H1 (cell line): ENCODE measurements around the gene DIDO1. TPM values are rescaled to one million over a fixed set of nuclear protein-coding genes. Genes with fewer than 3 reads are reported as not detected.
A peak's percentile ranks its signal among the peaks of the same experiment; 100 is the strongest.

ENCODE experiments used
- CTCF ChIA-PET: fragments of 300-600 bp; sonication (Branson Sonifier 250); formaldehyde crosslinking; loops from one replicate; lab custom pipeline; 2021; ENCODE audit not compliant: partially characterized antibody; lab: Charles Lee
- POLR2A ChIA-PET: fragments of 300-600 bp; sonication (Branson Sonifier 250); formaldehyde crosslinking; loops from one replicate; lab custom pipeline; 2021; ENCODE audit warnings: inconsistent platforms; ENCODE audit not compliant: partially characterized antibody; lab: Charles Lee
- DNase-seq, 2 experiments: peaks; one replicate each; pipeline versions ENCODE4 v3.0.0 to v3.0.0-alpha.2; 2010 to 2022; ENCODE audit warnings: low spot score in 2 of 2, low read depth in 1 of 2, mixed read lengths in 1 of 2
- FAIRE-seq: peaks from 2 replicates; lab custom pipeline; 2011; peaks lifted over from hg19 to GRCh38; lab: Jason Lieb, UNC
- H2AFZ ChIP-seq: 2 replicates; pipeline ENCODE4 v1.8.1; 2012; ENCODE audit warnings: low read length, inconsistent platforms
- H2AK5ac ChIP-seq: 2 replicates; pipeline ENCODE4 v1.6.1; 2013; ENCODE audit warnings: low read depth, low read length
- H2BK120ac ChIP-seq: replicated peaks from 2 replicates; pipeline ENCODE3; 2013; ENCODE audit warnings: low read depth, low read length, inconsistent platforms
- H2BK12ac ChIP-seq: 2 replicates; pipeline ENCODE4 v1.6.1; 2013; ENCODE audit warnings: low read depth, low read length
- H2BK15ac ChIP-seq: 2 replicates; pipeline ENCODE4 v1.6.1; 2013; ENCODE audit warnings: low read length
- H2BK20ac ChIP-seq: 2 replicates; pipeline ENCODE4 v1.6.1; 2013; ENCODE audit warnings: low read length
- H2BK5ac ChIP-seq: 2 replicates; pipeline ENCODE4 v1.6.1; 2013; ENCODE audit warnings: low read depth, low read length
- H3K14ac ChIP-seq: 2 replicates; pipeline ENCODE4 v1.6.1; 2013; ENCODE audit warnings: inconsistent platforms; ENCODE audit not compliant: insufficient read length
- H3K18ac ChIP-seq: 2 replicates; pipeline ENCODE4 v1.6.1; 2013; ENCODE audit warnings: low read length; ENCODE audit errors: extremely low read depth
- H3K23ac ChIP-seq: 2 replicates; pipeline ENCODE4 v1.6.1; 2013; ENCODE audit warnings: inconsistent platforms; ENCODE audit not compliant: insufficient read length
- H3K23me2 ChIP-seq: 2 replicates; pipeline ENCODE4 v1.6.1; 2013; ENCODE audit warnings: low read depth, low read length
- H3K27ac ChIP-seq: 2 replicates; pipeline ENCODE4 v1.6.1; 2011; ENCODE audit warnings: low read depth, low read length, inconsistent platforms
- H3K27me3 ChIP-seq, 4 experiments: replicated peaks in 1 of 4; 1 replicate in 1 of 4; 2 replicates in 3 of 4; pipeline versions ENCODE4 v1.6.1 to v1.8.1; 2011 to 2013; ENCODE audit warnings: low read length in 3 of 4, mild to moderate bottlenecking in 3 of 4, inconsistent platforms in 2 of 4, mixed read lengths in 2 of 4, moderate library complexity in 1 of 4; ENCODE audit not compliant: control insufficient read depth in 3 of 4, insufficient read depth in 3 of 4; ENCODE audit errors: extremely low read depth in 1 of 4
- H3K36me3 ChIP-seq, 4 experiments: 2 replicates each; pipeline versions ENCODE4 v1.6.1 to v1.8.1; 2011 to 2013; ENCODE audit warnings: mild to moderate bottlenecking in 4 of 4, low read length in 3 of 4, moderate library complexity in 2 of 4, control low read depth in 1 of 4, inconsistent platforms in 1 of 4; ENCODE audit not compliant: insufficient read depth in 4 of 4, control insufficient read depth in 2 of 4
- H3K4ac ChIP-seq: replicated peaks from 2 replicates; pipeline ENCODE3; 2013; ENCODE audit warnings: low read length, low read depth, mixed read lengths, inconsistent platforms; ENCODE audit not compliant: insufficient read length
- H3K4me1 ChIP-seq, 4 experiments: replicated peaks in 1 of 4; 1 replicate in 1 of 4; 2 replicates in 3 of 4; pipeline versions ENCODE4 v1.6.1 to v1.8.1; 2011 to 2013; ENCODE audit warnings: low read length in 3 of 4, inconsistent platforms in 2 of 4, mixed read lengths in 1 of 4; ENCODE audit not compliant: insufficient read depth in 4 of 4, control insufficient read depth in 3 of 4
- H3K4me2 ChIP-seq, 2 experiments: 2 replicates each; pipeline versions ENCODE4 v1.6.1 to v1.8.1; 2011 to 2013; ENCODE audit warnings: low read depth in 2 of 2, low read length in 2 of 2, control low read depth in 1 of 2, inconsistent platforms in 1 of 2, mild to moderate bottlenecking in 1 of 2; ENCODE audit not compliant: insufficient read depth in 1 of 2
- H3K4me3 ChIP-seq, 4 experiments: fragments of 200-600, 300-600 bp in 1 of 4; sonication (generic), shearing (Covaris generic), sonication (Bioruptor Twin) in 1 of 4; 2 replicates each; pipeline versions ENCODE4 v1.5.1 to v1.8.1; 2011 to 2016; ENCODE audit warnings: low read length in 4 of 4, low read depth in 3 of 4, control low read depth in 2 of 4, inconsistent platforms in 2 of 4, mild to moderate bottlenecking in 2 of 4, mixed read lengths in 1 of 4, moderate library complexity in 1 of 4; ENCODE audit not compliant: insufficient read depth in 2 of 4; ENCODE audit errors: extremely low read depth in 1 of 4
- H3K56ac ChIP-seq: replicated peaks from 2 replicates; pipeline ENCODE3; 2013; ENCODE audit warnings: low read depth, mild to moderate bottlenecking, mixed read lengths, low read length, inconsistent platforms; ENCODE audit not compliant: insufficient read length
- H3K79me1 ChIP-seq: 2 replicates; pipeline ENCODE4 v1.6.1; 2013; ENCODE audit warnings: low read depth, low read length, control low read depth
- H3K79me2 ChIP-seq, 2 experiments: 2 replicates each; pipeline versions ENCODE4 v1.6.1 to v1.8.1; 2012 to 2013; ENCODE audit warnings: low read length in 2 of 2, mild to moderate bottlenecking in 2 of 2, inconsistent platforms in 1 of 2; ENCODE audit not compliant: insufficient read depth in 2 of 2, control insufficient read depth in 1 of 2
- H3K9ac ChIP-seq, 4 experiments: replicated peaks in 1 of 4; 1 replicate in 1 of 4; 2 replicates in 3 of 4; pipeline versions ENCODE4 v1.6.1 to v1.8.1; 2011 to 2013; ENCODE audit warnings: low read depth in 3 of 4, low read length in 3 of 4, control low read depth in 2 of 4, mild to moderate bottlenecking in 2 of 4, moderate library complexity in 2 of 4, inconsistent platforms in 1 of 4; ENCODE audit errors: extremely low read depth in 1 of 4
- H3K9me3 ChIP-seq, 2 experiments: 2 replicates each; pipeline versions ENCODE4 v1.6.1 to v1.8.1; 2012 to 2013; ENCODE audit warnings: mild to moderate bottlenecking in 2 of 2, moderate library complexity in 2 of 2, control low read depth in 1 of 2, inconsistent platforms in 1 of 2, low read depth in 1 of 2, low read length in 1 of 2, mixed read lengths in 1 of 2; ENCODE audit not compliant: insufficient read depth in 2 of 2
- H4K20me1 ChIP-seq, 2 experiments: replicated peaks in 1 of 2; 2 replicates each; pipeline versions ENCODE3 to v1.8.1; 2011 to 2013; ENCODE audit warnings: inconsistent platforms in 2 of 2, low read length in 2 of 2, mild to moderate bottlenecking in 1 of 2; ENCODE audit not compliant: insufficient read depth in 2 of 2, control insufficient read depth in 1 of 2
- H4K5ac ChIP-seq: 2 replicates; pipeline ENCODE4 v1.6.1; 2013; ENCODE audit warnings: low read length, low read depth, mixed read lengths, inconsistent platforms; ENCODE audit not compliant: insufficient read length
- H4K8ac ChIP-seq: 2 replicates; pipeline ENCODE4 v1.8.0; 2013; ENCODE audit warnings: mild to moderate bottlenecking, moderate library complexity, low read length, inconsistent platforms; ENCODE audit not compliant: insufficient read depth; ENCODE audit errors: extremely low read depth
- H4K91ac ChIP-seq: replicated peaks from 2 replicates; pipeline ENCODE3; 2013; ENCODE audit warnings: low read length, mixed read lengths, inconsistent platforms; ENCODE audit not compliant: insufficient read length
- ASH2L ChIP-seq: fragments of 200-600, 300-600 bp; sonication (generic); IDR thresholded peaks from one replicate; pipeline ENCODE4 v1.7.1; 2017; ENCODE audit warnings: low read length
- CREB1 ChIP-seq: IDR thresholded peaks from 2 replicates; pipeline ENCODE4 v1.6.1; 2012; ENCODE audit warnings: inconsistent platforms
- EGR1 ChIP-seq: IDR thresholded peaks from 2 replicates; pipeline ENCODE4 v1.6.1; 2011; ENCODE audit warnings: low read depth, low read length, borderline replicate concordance
- KDM4A ChIP-seq: IDR thresholded peaks from one replicate; pipeline ENCODE4 v1.7.1; 2012; ENCODE audit warnings: low read depth, mild to moderate bottlenecking, moderate library complexity, low read length, inconsistent platforms; ENCODE audit not compliant: severe bottlenecking
- RAD21 ChIP-seq, 2 experiments: IDR thresholded peaks in 1 of 2; conservative IDR thresholded peaks in 1 of 2; 2 replicates each; pipeline ENCODE4 v1.6.1; 2011; ENCODE audit warnings: low read depth in 2 of 2, low read length in 2 of 2, improper control_type of control experiment in 1 of 2, inconsistent platforms in 1 of 2, mild to moderate bottlenecking in 1 of 2, moderate library complexity in 1 of 2
- RXRA ChIP-seq: IDR thresholded peaks from 2 replicates; pipeline ENCODE4 v1.6.1; 2011; ENCODE audit warnings: low read depth, mild to moderate bottlenecking, low read length, moderate library complexity; ENCODE audit not compliant: insufficient read depth
- TAF1 ChIP-seq: IDR thresholded peaks from 2 replicates; pipeline ENCODE4 v1.6.1; 2011; ENCODE audit warnings: mild to moderate bottlenecking, low read depth, low read length
- TBP ChIP-seq: IDR thresholded peaks from 2 replicates; pipeline ENCODE4 v1.6.1; 2011; ENCODE audit warnings: low read depth, low read length, improper control_type of control experiment
- WGBS, 2 experiments: shearing (Covaris generic) in 1 of 2; methylation state at CpG; one replicate each; pipeline versions ENCODE4 v1.1.6 to v1.1.7; 2013 to 2015; ENCODE audit warnings: low lambda C conversion rate in 2 of 2, mixed read lengths in 2 of 2, inconsistent platforms in 1 of 2, low coverage in 1 of 2, missing lambda C conversion rate in 1 of 2; ENCODE audit not compliant: insufficient replicate concordance in 2 of 2, insufficient coverage in 1 of 2, insufficient read length in 1 of 2; ENCODE audit errors: extremely low coverage in 1 of 2, missing lambda C conversion rate in 1 of 2; 5-methylcytosine and 5-hydroxymethylcytosine counted together
- polyA plus RNA-seq, 7 experiments: library from polyadenylated mRNA; depleted of rRNA in 3 of 7; stranded (reverse) in 5 of 7; unstranded in 2 of 7; fragments of >200 nt in 5 of 7; fragments of 200-250 nt in 2 of 7; gene quantifications; 1 replicate in 5 of 7; 2 replicates in 1 of 7; 4 replicates in 1 of 7; pipeline versions ENCODE4 v1.2.1 to v1.2.3, GENCODE V29; 2011 to 2013; ENCODE audit warnings: missing spikeins in 2 of 7, mixed read lengths in 2 of 7
- total RNA-seq: library from RNA; stranded (reverse); fragmentation: NEBNext Ultra II Directional; extraction: Animal tissue kit (Norgen Biotek cat#: 25700); gene quantifications from 2 replicates; pipeline ENCODE4 v1.2.1, GENCODE V29; 2021
- TF ChIP-seq, protein P1 (sequence below): IDR thresholded peaks from 2 replicates; pipeline ENCODE4 v1.6.1; 2012; ENCODE audit warnings: low read length, inconsistent platforms

DIDO1 gene
- total and polyA plus RNA-seq, 2 of the 8 experiments (the other 6 are each of a cell fraction or from before 2014, with no cell fraction given), result 53.6 to 82.8 TPM

DNA sequence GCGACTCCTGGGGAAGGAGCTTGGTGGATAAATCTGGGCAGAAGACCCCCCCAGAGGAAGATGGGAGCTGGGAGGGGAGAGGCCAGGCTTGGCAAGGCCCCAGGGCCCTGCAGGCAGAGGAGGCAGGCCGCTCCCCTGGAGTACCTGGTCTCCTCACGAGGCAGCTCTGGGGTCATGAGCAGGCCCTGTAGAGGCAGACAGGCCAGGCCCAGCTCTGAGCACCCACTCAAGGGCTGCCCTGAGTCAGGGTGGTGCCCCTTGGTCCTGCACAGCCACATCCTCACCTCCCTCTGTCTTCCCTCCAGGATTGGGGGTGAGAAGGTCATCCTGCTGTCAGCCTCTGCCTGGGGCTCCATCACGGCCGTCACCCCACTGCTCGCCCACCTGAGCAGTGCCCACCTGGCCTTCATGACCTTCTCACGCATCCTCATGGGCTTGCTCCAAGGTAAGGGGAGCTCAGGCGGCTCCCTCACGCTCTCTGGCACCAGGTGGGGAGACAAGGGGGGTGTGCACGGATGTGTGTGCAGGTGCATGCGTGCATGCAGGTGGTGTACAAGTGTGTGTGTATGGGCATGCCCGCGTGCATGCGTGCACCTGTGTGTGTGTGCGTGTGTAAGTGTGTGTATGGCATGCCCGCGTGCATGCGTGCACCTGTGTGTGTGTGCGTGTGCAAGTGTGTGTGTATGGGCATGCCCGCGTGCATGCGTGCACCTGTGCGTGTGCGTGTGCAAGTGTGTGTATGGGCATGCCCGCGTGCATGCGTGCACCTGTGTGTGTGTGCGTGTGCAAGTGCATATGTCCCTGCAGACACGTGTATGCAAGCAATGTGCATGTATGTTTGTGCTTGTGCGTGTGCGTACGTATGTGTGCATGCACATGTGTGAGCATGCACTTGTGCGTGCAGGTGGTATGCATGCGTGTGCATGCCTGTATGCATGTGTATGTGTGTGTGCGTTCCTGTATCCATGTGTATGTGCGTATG lies 31.1 kb upstream of the DIDO1 start:
- Histone ChIP-seq H3K18ac (no peak overlapping the region), H3K23ac (no peak overlapping the region), H3K23me2 (peaks cover 10% of the 10 kb centered on the region; the same call in 1 of the 2 replicates), H3K56ac (no peak overlapping the region), H2BK12ac (no peak overlapping the region), H2BK120ac (no peak overlapping the region), H3K9me3 (no peaks in the 10 kb centered on the region), H2BK5ac (no peak overlapping the region), H4K5ac (no peak overlapping the region), H3K27ac (no peak overlapping the region), H2AFZ (no peak overlapping the region), H3K4me3 (no peak overlapping the region), H3K4ac (no peak overlapping the region), H3K9ac (no peak overlapping the region), H3K79me1 (peaks cover 3% of the 10 kb centered on the region; the same call in 1 of the 2 replicates), H2BK15ac (no peak overlapping the region), H4K8ac (peak overlapping the region; percentile 45; the same call in 1 of the 2 replicates), H4K91ac (no peak overlapping the region), H2BK20ac (no peak overlapping the region), H3K4me1 (peaks cover 2 to 22% (median 16%) of the 10 kb centered on the region in 4 experiments), H3K79me2 (peaks cover 0 to 9% of the 10 kb centered on the region in 2 experiments; a peak in 1 of 4 replicates), H4K20me1 (peaks cover 2 to 12% of the 10 kb centered on the region in 2 experiments), H3K14ac (no peak overlapping the region), H3K27me3 (no peaks in the 10 kb centered on the region), H2AK5ac (0 out of 2 replicates have a peak overlapping the region, but pooled peaks have one; percentile 4), H3K4me2 (no peak overlapping the region), H3K36me3 (peaks cover 3 to 6% (median 5%) of the 10 kb centered on the region in 4 experiments; a peak in 5 of 8 replicates)
- CTCF ChIA-PET, result interaction anchor here (0.6 to 2.9 kb wide), 7 partner anchors 15 to 76 kb away, joined by 3 to 6 read pairs (median 3); partner anchors contain the start of gene DIDO1
- DNase-seq (no peak), FAIRE-seq (no peak)
- 92% methylated on average over 35 of the region's 36 CpGs; no CpG with 5 or more reads in 1 of the 2 experiments for WGBS, 2 experiments
- POLR2A ChIA-PET, result interaction anchor here (0.8 to 1.5 kb wide), 7 partner anchors 10 to 78 kb away, joined by 3 to 4 read pairs (median 3); partner anchors contain the start of gene GID8
- TF ChIP-seq ASH2L (no peak), TAF1 (no peak), RAD21 (IDR thresholded peaks at IDR 0.05 in 1 of 2, conservative IDR thresholded peaks at IDR 0.05 in 1 of 2; ENCODE audit: low read depth in 2 of 2, low read length in 2 of 2) (no peak), TBP (no peak), CREB1 (no peak), RXRA (no peak), KDM4A (no peak), EGR1 (no peak)
- TF ChIP-seq, protein P1, sequence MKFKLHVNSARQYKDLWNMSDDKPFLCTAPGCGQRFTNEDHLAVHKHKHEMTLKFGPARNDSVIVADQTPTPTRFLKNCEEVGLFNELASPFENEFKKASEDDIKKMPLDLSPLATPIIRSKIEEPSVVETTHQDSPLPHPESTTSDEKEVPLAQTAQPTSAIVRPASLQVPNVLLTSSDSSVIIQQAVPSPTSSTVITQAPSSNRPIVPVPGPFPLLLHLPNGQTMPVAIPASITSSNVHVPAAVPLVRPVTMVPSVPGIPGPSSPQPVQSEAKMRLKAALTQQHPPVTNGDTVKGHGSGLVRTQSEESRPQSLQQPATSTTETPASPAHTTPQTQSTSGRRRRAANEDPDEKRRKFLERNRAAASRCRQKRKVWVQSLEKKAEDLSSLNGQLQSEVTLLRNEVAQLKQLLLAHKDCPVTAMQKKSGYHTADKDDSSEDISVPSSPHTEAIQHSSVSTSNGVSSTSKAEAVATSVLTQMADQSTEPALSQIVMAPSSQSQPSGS, result no peak
